Measurements from ENCODE around the gene ACADVL. TPM values are rescaled to one million over a fixed set of nuclear protein-coding genes. Genes with fewer than 3 reads are reported as not detected.
A peak's percentile ranks its signal among the peaks of the same experiment; 100 is the strongest.

The ACADVL gene
- total RNA-seq, 1 donor from 2014 or later: 86.7 TPM

DNA sequence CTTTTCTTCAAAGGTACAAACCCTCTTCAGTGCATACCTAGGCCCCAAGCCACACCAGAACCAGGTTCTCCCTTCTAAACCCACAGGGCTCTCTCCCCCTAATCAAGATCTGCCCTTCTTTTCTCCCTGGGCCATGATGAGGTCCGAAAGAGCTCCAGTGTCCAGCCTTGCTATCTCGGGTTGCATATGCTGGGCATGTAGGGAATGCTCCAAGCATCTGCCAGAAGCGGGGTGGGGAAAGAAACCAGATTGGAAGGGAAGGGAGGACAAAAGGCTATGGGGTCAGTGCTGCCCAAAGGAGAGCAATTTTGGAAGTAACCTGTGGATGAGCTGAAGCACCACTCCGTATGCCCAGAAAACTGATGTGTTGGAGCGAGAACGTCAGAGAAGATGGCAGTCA lies 29.5 kb downstream of the ACADVL start:
- peaks cover 2% of the 10 kb centered on the region for H3K36me3 ChIP-seq
- peaks cover 34% of the 10 kb centered on the region for H4K20me1 ChIP-seq (ENCODE audit: low read depth)

DNA sequence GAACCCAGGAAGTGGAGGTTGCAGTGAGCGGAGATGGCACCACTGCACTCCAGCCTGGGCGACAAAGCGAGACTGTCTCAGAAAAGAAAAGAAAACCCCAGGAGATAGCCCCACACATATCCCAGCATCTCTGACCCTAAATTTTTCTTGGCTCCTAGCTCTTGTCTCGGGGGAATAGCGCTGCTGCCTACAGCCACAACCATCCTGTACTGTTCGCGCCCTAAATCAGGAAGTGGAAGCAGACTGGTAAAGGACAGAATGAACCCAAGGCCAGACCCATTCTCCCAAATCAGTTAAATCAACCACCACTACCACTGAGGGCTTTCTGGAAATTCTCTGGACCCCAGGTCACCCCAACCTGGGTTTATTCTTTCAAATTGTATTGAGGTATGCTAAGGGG lies 30.1 kb downstream of the ACADVL start:
- Mint-ChIP-seq H3K9me3 (no peaks in the 10 kb centered on the region), H3K36me3 (peaks cover 23% of the 10 kb centered on the region)

More for the DNA sequence above, 29.5 kb downstream of the ACADVL start:
- peak overlapping the region; percentile 24 for H3K9ac ChIP-seq
- peaks cover 16% of the 10 kb centered on the region for H3K4me1 ChIP-seq
- Mint-ChIP-seq H3K27me3 (ENCODE audit: insufficient read depth, low read depth) (peaks cover 12% of the 10 kb centered on the region), H3K36me3 (peaks cover 25% of the 10 kb centered on the region), H3K27ac (no peak overlapping the region), H3K9me3 (no peaks in the 10 kb centered on the region), H3K4me3 (peak overlapping the region; percentile 89), H3K4me1 (peaks cover 34% of the 10 kb centered on the region)
- no peak overlapping the region for H3K4me3 ChIP-seq
- peaks cover 61% of the 10 kb centered on the region for H3K79me2 ChIP-seq (ENCODE audit: low read depth)
- H3K4me2 ChIP-seq: peak overlapping the region; percentile 100
- H2AFZ ChIP-seq (replicated peaks): no peak overlapping the region
- H3K27ac ChIP-seq: no peak overlapping the region
- peaks cover 28% of the 10 kb centered on the region for H3F3A ChIP-seq (ENCODE audit: low read depth)
- DNase-seq (ENCODE audit: low spot score): no peak
- TF ChIP-seq EZH2 (IDR thresholded peaks at IDR 0.05) (no peak), EZH2phosphoT487 (IDR thresholded peaks at IDR 0.05) (no peak)
- TF ChIP-seq, protein P1, sequence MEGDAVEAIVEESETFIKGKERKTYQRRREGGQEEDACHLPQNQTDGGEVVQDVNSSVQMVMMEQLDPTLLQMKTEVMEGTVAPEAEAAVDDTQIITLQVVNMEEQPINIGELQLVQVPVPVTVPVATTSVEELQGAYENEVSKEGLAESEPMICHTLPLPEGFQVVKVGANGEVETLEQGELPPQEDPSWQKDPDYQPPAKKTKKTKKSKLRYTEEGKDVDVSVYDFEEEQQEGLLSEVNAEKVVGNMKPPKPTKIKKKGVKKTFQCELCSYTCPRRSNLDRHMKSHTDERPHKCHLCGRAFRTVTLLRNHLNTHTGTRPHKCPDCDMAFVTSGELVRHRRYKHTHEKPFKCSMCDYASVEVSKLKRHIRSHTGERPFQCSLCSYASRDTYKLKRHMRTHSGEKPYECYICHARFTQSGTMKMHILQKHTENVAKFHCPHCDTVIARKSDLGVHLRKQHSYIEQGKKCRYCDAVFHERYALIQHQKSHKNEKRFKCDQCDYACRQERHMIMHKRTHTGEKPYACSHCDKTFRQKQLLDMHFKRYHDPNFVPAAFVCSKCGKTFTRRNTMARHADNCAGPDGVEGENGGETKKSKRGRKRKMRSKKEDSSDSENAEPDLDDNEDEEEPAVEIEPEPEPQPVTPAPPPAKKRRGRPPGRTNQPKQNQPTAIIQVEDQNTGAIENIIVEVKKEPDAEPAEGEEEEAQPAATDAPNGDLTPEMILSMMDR (IDR thresholded peaks at IDR 0.05): no peak
- H3K27me3 ChIP-seq: no peaks in the 10 kb centered on the region
- no peaks in the 10 kb centered on the region for H3K9me3 ChIP-seq (ENCODE audit: low read depth)

DNA sequence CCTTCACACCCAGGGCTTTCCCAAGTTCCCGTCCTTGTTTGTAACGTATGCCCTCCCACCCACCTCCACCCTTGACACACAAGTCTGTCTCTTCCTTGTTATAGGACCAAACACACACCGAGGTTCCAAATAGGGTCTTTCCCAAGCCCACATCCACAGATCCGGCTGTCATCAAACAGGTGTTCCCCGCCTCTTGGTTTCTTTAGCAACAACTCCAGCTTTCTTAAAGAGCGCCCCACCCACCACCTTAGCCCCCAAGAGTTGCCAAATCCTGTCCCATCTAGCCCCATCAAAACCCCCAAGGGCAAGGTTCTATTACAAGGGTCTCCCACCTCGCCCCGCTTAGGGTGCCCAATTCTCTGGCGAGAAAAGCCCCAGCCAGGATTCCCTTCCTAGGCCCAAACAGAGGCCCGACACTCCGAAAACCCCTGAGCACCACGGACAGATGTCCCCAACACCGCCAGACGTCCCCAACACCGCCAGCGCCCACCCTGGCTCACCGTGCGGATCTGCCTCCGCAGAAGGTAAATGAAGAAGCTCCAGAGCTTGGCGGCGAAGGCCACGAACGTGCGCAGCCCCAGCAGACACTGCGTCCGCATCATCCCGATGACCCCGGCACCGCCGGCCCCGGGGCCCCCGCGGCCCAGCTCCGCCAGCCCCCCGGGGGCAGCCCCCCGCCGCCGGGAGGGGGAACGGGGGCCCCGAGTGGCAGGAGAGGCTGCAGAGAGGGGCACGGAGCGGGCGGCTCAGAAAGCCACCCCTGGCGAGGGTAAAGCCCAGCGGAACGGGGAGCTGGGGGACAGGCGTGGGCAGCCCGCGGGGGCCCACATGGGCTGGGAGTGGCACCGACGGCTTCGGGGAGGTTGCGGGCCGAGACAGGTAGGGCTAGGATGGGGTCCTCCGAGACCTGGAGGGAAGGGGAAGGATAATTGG lies 31.2 kb downstream of the ACADVL start:
- Mint-ChIP-seq H3K4me3 (peak overlapping the region; percentile 89), H3K9me3 (no peaks in the 10 kb centered on the region), H3K36me3 (peaks cover 22% of the 10 kb centered on the region), H3K27me3 (ENCODE audit: insufficient read depth, low read depth) (peaks cover 12% of the 10 kb centered on the region), H3K4me1 (peaks cover 34% of the 10 kb centered on the region), H3K27ac (peak overlapping the region; percentile 95)
- Histone ChIP-seq H2AFZ (replicated peaks) (no peak overlapping the region), H3K4me2 (peak overlapping the region; percentile 100), H4K20me1 (ENCODE audit: low read depth) (peaks cover 34% of the 10 kb centered on the region), H3F3A (ENCODE audit: low read depth) (peaks cover 18% of the 10 kb centered on the region), H3K9me3 (ENCODE audit: low read depth) (no peaks in the 10 kb centered on the region), H3K27me3 (no peaks in the 10 kb centered on the region), H3K4me3 (peak overlapping the region; percentile 61), H3K79me2 (ENCODE audit: low read depth) (peaks cover 61% of the 10 kb centered on the region), H3K36me3 (peaks cover 3% of the 10 kb centered on the region), H3K4me1 (peaks cover 16% of the 10 kb centered on the region), H3K9ac (peak overlapping the region; percentile 72), H3K27ac (peak overlapping the region; percentile 98)
- peak; percentile 38 for DNase-seq (ENCODE audit: low spot score)
- TF ChIP-seq, protein P1 (IDR thresholded peaks at IDR 0.05): no peak
- TF ChIP-seq EZH2phosphoT487 (IDR thresholded peaks at IDR 0.05) (no peak), EZH2 (IDR thresholded peaks at IDR 0.05) (no peak)

More for the DNA sequence above, 30.1 kb downstream of the ACADVL start:
- Mint-ChIP-seq H3K27ac (peak overlapping the region; percentile 53), H3K4me1 (peaks cover 34% of the 10 kb centered on the region), H3K4me3 (peak overlapping the region; percentile 89), H3K27me3 (ENCODE audit: insufficient read depth, low read depth) (peaks cover 12% of the 10 kb centered on the region)
- Histone ChIP-seq H3K9ac (no peak overlapping the region), H3K9me3 (ENCODE audit: low read depth) (no peaks in the 10 kb centered on the region), H3F3A (ENCODE audit: low read depth) (peaks cover 22% of the 10 kb centered on the region), H3K36me3 (peaks cover 3% of the 10 kb centered on the region), H2AFZ (replicated peaks) (no peak overlapping the region), H3K27ac (no peak overlapping the region), H3K79me2 (ENCODE audit: low read depth) (peaks cover 61% of the 10 kb centered on the region), H3K4me3 (peak overlapping the region; percentile 61), H3K4me1 (peaks cover 16% of the 10 kb centered on the region), H4K20me1 (ENCODE audit: low read depth) (peaks cover 34% of the 10 kb centered on the region), H3K27me3 (no peaks in the 10 kb centered on the region), H3K4me2 (peak overlapping the region; percentile 100)
- DNase-seq (ENCODE audit: low spot score): no peak
- TF ChIP-seq, protein P1 (IDR thresholded peaks at IDR 0.05): no peak
